ENCODE measurements around the gene AWAT2.

DNA sequence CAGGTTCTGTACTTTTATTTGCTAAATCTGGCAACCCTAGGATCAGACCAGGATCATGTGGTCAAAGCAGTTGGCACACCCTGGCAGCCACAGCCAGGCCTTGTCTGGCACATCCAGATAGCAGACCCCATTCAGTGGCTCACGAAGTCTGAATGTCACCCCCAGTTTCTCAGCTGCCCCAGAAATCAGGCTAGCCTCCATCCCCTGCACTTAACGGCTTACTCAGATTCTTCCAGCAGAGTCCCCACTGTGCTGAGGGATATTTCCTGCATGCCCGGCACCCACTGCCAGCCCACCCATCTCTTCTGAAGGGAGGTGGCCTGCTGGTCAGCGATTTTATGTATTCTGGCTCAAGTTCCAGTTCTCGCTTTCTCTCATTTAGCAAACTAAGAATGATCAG lies 4.7 kb upstream of the AWAT2 start:
- no peak for TF ChIP-seq CTCF (IDR thresholded peaks at IDR 0.05; ENCODE audit: low read length)
- TF ChIP-seq EZH2 (IDR thresholded peaks at IDR 0.05; ENCODE audit: borderline replicate concordance, low read length), result no peak

Data from OCI-LY1 (cell line).